ENCODE measurements around the gene CDK1. TPM values are rescaled to one million over a fixed set of nuclear protein-coding genes. Genes with fewer than 3 reads are reported as not detected.

The CDK1 gene
- total RNA-seq, 3 donors from 2014 or later = 0.98 to 5.0 (median 2.2) TPM

DNA sequence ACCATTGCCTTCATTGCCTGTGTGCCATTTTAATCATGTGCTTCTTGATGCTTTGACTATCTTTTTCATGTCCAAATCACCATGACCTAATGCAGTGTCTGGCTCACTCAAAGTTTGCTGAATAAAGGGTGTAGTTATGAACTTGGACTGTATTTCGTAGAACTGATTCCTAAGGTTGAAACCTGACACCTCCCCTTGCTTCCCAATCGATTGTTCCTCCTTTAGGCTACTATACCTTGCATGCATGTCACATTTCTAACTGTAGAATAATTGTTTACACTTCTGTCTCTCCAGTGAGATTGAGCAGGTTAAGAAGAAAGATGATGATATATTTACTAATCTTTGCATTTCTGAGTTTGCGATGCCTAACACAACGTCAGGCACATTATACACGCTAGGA is 41.0 kb upstream of the CDK1 start:
- no peak for DNase-seq (ENCODE audit: low spot score in 2 of 2)
- Histone ChIP-seq H3K4me3 (no peak overlapping the region), H3K36me3 (no peaks in the 10 kb centered on the region), H3K4me1 (no peaks in the 10 kb centered on the region), H3K27ac (no peak overlapping the region), H3K9me3 (no peaks in the 10 kb centered on the region), H3K27me3 (no peaks in the 10 kb centered on the region)
- TF ChIP-seq POLR2AphosphoS5 (IDR thresholded peaks at IDR 0.05) (no peak), CTCF (IDR thresholded peaks at IDR 0.05) (no peak), POLR2A (IDR thresholded peaks at IDR 0.05) (no peak)
- intact Hi-C loops (cut with DNase I; ENCODE audit: low total_unique reads) = no loop called here

DNA sequence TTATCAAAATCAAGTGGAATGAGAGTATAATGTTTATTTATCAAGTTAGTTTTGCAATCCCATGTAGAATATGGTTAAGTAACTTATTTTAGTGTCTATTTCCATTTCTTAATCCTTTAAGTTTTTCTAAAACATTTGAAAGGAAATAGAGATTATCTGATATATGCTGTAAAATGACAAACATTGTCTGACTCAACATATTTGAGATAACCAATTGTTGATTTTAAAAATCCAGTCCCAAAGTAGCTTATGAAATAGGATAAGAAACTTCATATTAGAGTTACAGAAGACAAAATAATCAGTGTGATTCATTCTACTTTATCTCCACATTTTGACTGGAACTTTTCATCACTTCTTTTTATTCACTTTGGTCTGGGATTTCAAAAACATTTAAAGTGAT is 38.7 kb upstream of the CDK1 start:
- intact Hi-C loops (cut with DNase I; ENCODE audit: low total_unique reads) = no loop called here
- no peak overlapping the region for H3K27ac ChIP-seq
- no peaks in the 10 kb centered on the region for H3K4me1 ChIP-seq
- no peaks in the 10 kb centered on the region for H3K36me3 ChIP-seq
- no peak overlapping the region for H3K4me3 ChIP-seq
- no peaks in the 10 kb centered on the region for H3K9me3 ChIP-seq
- TF ChIP-seq CTCF (IDR thresholded peaks at IDR 0.05) (no peak), POLR2AphosphoS5 (IDR thresholded peaks at IDR 0.05) (no peak), POLR2A (IDR thresholded peaks at IDR 0.05) (no peak)
- DNase-seq (ENCODE audit: low spot score in 2 of 2) = no peak
- no peaks in the 10 kb centered on the region for H3K27me3 ChIP-seq

DNA sequence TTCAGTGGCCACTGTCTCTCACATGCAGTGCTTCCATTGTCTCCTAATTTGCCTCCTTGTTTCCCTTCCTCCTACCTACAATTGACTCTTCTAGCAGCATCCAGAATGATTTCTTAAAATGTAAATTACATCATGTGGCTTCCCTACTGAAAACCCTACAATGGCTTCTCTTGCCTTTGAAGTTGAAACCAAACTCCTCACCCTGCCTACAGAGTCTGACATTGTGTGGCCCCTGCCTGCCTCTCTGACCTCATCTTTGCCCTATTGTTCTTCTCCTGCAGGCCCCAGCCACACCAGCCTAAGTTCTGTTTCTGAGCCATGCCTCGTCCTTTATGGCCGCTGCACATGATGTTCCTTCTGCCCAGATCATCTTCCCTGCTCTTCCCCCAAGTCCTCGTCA is 35.8 kb upstream of the CDK1 start:
- no peaks in the 10 kb centered on the region for H3K4me1 ChIP-seq
- no peak for TF ChIP-seq CTCF (IDR thresholded peaks at IDR 0.05)
- TF ChIP-seq POLR2AphosphoS5 (IDR thresholded peaks at IDR 0.05) = no peak
- TF ChIP-seq POLR2A (IDR thresholded peaks at IDR 0.05) = no peak
- intact Hi-C loops (cut with DNase I; ENCODE audit: low total_unique reads) = no loop called here
- no peaks in the 10 kb centered on the region for H3K36me3 ChIP-seq
- H3K27ac ChIP-seq = no peak overlapping the region
- H3K4me3 ChIP-seq = no peak overlapping the region
- DNase-seq (ENCODE audit: low spot score in 2 of 2) = no peak
- H3K27me3 ChIP-seq = no peaks in the 10 kb centered on the region
- H3K9me3 ChIP-seq = no peaks in the 10 kb centered on the region

DNA sequence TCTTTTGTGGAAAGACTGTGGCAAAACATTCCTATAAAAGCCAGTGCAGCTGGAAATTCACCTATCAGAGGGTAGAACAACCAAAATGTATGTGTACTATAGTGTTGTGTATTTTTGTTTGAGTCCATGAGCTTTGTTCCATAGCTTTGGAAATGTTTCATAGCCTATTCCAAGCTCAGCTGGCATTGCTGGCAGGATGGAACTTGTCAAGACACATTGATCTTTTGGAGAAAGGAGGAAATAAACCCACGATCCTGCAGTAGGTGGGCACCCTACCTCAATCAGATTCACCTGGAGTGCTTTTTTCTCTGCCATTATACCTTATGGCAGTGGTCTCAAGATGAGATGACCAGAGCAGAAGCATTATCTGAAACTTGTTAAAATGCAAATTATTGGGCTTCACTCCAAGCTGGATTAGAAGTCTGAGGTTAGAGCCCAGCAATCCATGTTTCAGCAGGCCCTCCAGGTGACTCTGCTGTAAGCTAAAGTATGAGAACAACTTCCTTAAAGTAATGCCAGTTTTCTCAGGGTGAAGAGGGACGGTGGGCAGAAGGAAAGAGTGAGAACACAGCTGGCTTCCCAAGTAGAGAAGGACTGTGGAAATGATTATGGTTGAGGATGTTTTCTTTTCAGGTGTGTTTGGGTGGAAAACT is 30.3 kb upstream of the CDK1 start:
- H3K27ac ChIP-seq = peak overlapping the region; percentile 6 to 19
- no peaks in the 10 kb centered on the region for H3K9me3 ChIP-seq
- DNase-seq (ENCODE audit: low spot score in 2 of 2) = no peak
- no peaks in the 10 kb centered on the region for H3K36me3 ChIP-seq
- intact Hi-C loops (cut with DNase I; ENCODE audit: low total_unique reads) = no loop called here
- no peak overlapping the region for H3K4me3 ChIP-seq
- H3K4me1 ChIP-seq = no peaks in the 10 kb centered on the region
- H3K27me3 ChIP-seq = no peaks in the 10 kb centered on the region
- TF ChIP-seq POLR2AphosphoS5 (IDR thresholded peaks at IDR 0.05) = no peak

- H3K4me1 ChIP-seq = no peaks in the 10 kb centered on the region
- no peak overlapping the region for H3K4me3 ChIP-seq
- no peaks in the 10 kb centered on the region for H3K9me3 ChIP-seq
- intact Hi-C loops (cut with DNase I; ENCODE audit: low total_unique reads) = no loop called here
- no peak for DNase-seq (ENCODE audit: low spot score in 2 of 2)
- H3K36me3 ChIP-seq = no peaks in the 10 kb centered on the region
- no peaks in the 10 kb centered on the region for H3K27me3 ChIP-seq
- no peak overlapping the region for H3K27ac ChIP-seq
- no peak for TF ChIP-seq CTCF (IDR thresholded peaks at IDR 0.05)
- no peak for TF ChIP-seq POLR2A (IDR thresholded peaks at IDR 0.05)
- no peak for TF ChIP-seq POLR2AphosphoS5 (IDR thresholded peaks at IDR 0.05)
These were observed 25.1 kb upstream of the CDK1 start for GRCh38 chr10:60753152-60753551.

DNA sequence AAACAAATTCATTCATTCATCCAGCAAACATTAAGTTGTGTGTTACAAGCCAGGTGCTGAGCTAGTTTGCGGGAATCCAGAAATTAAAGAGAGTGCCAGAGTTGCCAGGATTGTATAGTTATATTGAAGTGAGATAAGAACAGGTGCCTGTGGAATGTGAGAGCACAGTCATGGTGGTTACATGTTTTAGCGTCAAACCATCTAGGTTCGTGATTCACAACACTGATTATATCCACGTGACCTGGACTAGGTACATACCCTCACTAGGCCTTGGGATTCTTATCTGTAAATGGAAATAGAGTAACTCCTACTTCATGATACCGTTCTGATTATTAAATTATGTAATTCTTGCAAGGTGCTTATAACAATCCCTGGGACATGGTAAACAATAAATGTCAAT is 24.5 kb upstream of the CDK1 start:
- intact Hi-C loops (cut with DNase I; ENCODE audit: low total_unique reads) = no loop called here
- no peak for DNase-seq (ENCODE audit: low spot score in 2 of 2)
- no peaks in the 10 kb centered on the region for H3K9me3 ChIP-seq
- H3K36me3 ChIP-seq = no peaks in the 10 kb centered on the region
- no peak for TF ChIP-seq POLR2AphosphoS5 (IDR thresholded peaks at IDR 0.05)
- no peak for TF ChIP-seq POLR2A (IDR thresholded peaks at IDR 0.05)
- TF ChIP-seq CTCF (IDR thresholded peaks at IDR 0.05) = no peak
- no peaks in the 10 kb centered on the region for H3K27me3 ChIP-seq
- H3K4me3 ChIP-seq = no peak overlapping the region
- no peaks in the 10 kb centered on the region for H3K4me1 ChIP-seq
- no peak overlapping the region for H3K27ac ChIP-seq
